ENCODE data around the gene SLC27A2. TPM values are rescaled to one million over a fixed set of nuclear protein-coding genes. Genes with fewer than 3 reads are reported as not detected.

The SLC27A2 gene
- polyA plus RNA-seq, 1 experiment: 0.22 TPM

- POLR2A ChIA-PET: no interaction called here
- DNase-seq (ENCODE audit: low read depth): no peak
- no peaks in the 10 kb centered on the region; the same call in 1 of the 2 replicates for H3K27me3 ChIP-seq (ENCODE audit: control insufficient read depth, insufficient read depth, low read length)
- CTCF ChIA-PET: no interaction called here
- H3K4me3 ChIP-seq (ENCODE audit: low read depth, low read length): no peak overlapping the region
- TF ChIP-seq, protein P1, sequence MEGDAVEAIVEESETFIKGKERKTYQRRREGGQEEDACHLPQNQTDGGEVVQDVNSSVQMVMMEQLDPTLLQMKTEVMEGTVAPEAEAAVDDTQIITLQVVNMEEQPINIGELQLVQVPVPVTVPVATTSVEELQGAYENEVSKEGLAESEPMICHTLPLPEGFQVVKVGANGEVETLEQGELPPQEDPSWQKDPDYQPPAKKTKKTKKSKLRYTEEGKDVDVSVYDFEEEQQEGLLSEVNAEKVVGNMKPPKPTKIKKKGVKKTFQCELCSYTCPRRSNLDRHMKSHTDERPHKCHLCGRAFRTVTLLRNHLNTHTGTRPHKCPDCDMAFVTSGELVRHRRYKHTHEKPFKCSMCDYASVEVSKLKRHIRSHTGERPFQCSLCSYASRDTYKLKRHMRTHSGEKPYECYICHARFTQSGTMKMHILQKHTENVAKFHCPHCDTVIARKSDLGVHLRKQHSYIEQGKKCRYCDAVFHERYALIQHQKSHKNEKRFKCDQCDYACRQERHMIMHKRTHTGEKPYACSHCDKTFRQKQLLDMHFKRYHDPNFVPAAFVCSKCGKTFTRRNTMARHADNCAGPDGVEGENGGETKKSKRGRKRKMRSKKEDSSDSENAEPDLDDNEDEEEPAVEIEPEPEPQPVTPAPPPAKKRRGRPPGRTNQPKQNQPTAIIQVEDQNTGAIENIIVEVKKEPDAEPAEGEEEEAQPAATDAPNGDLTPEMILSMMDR (IDR thresholded peaks at IDR 0.05; ENCODE audit: insufficient read depth, low read depth, low read length): no peak
- H3K36me3 ChIP-seq (ENCODE audit: control insufficient read depth, insufficient read depth, low read length): no peaks in the 10 kb centered on the region
These were observed 36.7 kb downstream of the SLC27A2 start for GRCh38 chr15:50218691-50219090.

DNA sequence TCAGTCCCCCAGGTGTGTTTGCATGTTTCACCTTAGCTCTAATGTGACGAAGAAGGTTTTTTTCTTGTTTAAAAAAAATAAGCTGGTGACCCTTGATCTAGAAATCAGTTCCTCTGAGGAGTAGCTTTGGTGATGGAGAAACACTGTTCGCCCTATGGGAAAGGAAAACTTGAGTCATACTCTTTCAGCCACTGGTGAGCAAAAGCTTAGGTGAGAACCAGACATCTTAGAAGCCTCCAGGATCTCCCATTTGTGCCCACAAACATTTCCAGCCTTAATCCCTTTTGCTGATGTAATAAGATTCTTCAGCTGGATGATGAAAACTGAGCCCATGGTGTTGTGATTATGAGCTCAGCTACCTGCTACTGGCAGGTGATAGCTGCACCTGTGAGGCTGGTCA lies 37.8 kb downstream of the SLC27A2 start:
- CTCF ChIA-PET: interaction anchor here (1.6 kb wide), 1 partner anchor 96 kb away, joined by 7 read pairs; no protein-coding TSS in a partner anchor
- POLR2A ChIA-PET: no interaction called here

GRCh38 chr15:50222181-50222580 lies 40.2 kb downstream of the SLC27A2 start:
- TF ChIP-seq, protein P1 (IDR thresholded peaks at IDR 0.05; ENCODE audit: insufficient read depth, low read depth, low read length): no peak
- H3K27me3 ChIP-seq (ENCODE audit: control insufficient read depth, insufficient read depth, low read length): no peaks in the 10 kb centered on the region; the same call in 1 of the 2 replicates
- no peaks in the 10 kb centered on the region for H3K36me3 ChIP-seq (ENCODE audit: control insufficient read depth, insufficient read depth, low read length)
- DNase-seq (ENCODE audit: low read depth): no peak
- H3K4me3 ChIP-seq (ENCODE audit: low read depth, low read length): no peak overlapping the region
- CTCF ChIA-PET: no interaction called here
- POLR2A ChIA-PET: no interaction called here

More for the DNA sequence above, 37.8 kb downstream of the SLC27A2 start:
- TF ChIP-seq, protein P1 (IDR thresholded peaks at IDR 0.05; ENCODE audit: insufficient read depth, low read depth, low read length): no peak
- Histone ChIP-seq H3K27me3 (ENCODE audit: control insufficient read depth, insufficient read depth, low read length) (no peaks in the 10 kb centered on the region; the same call in 1 of the 2 replicates), H3K4me3 (ENCODE audit: low read depth, low read length) (no peak overlapping the region), H3K36me3 (ENCODE audit: control insufficient read depth, insufficient read depth, low read length) (no peaks in the 10 kb centered on the region)
- no peak for DNase-seq (ENCODE audit: low read depth)

DNA sequence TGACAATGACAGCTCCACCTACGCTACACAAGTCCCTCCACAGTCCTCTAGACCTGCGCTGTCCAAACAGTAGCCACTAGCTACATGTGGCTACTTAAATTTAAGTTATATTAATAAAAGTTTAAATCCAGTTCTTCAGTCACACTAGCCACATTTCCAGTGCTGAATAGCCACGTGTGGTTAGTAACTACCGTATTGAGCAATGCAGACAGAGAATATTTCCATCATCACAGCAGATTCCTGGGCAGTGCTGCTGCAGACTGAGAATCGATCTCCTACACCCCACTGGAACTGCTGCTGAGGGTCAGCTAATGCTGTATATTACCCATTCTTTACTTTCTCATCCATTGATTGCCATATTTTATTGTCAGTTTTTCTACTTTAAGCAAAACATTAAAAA lies 42.6 kb downstream of the SLC27A2 start:
- TF ChIP-seq, protein P1 (IDR thresholded peaks at IDR 0.05; ENCODE audit: insufficient read depth, low read depth, low read length): no peak
- no peak overlapping the region for H3K4me3 ChIP-seq (ENCODE audit: low read depth, low read length)
- no peak for DNase-seq (ENCODE audit: low read depth)
- H3K27me3 ChIP-seq (ENCODE audit: control insufficient read depth, insufficient read depth, low read length): no peaks in the 10 kb centered on the region
- POLR2A ChIA-PET: no interaction called here
- H3K36me3 ChIP-seq (ENCODE audit: control insufficient read depth, insufficient read depth, low read length): no peaks in the 10 kb centered on the region
- CTCF ChIA-PET: interaction anchor here (0.8 kb wide), 1 partner anchor 12 kb away, joined by 3 read pairs; no protein-coding TSS in a partner anchor

DNA sequence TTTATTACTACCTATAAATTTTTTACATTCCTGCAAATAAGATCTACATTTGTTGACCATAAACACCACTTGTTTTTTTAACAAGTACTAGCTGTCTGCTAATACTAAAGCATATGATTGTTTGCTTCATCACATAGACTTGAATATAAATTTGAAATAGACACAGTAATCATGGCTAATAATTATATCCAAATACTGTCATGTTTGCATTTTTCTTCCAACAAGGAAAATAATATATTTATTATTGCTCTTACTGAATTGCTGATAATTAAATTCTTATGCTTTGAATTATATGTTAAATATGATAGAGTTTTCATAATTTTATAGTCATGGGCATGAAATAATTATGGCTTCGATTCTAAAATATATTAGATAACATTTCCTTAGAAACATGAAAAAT lies 43.1 kb downstream of the SLC27A2 start:
- POLR2A ChIA-PET: no interaction called here
- Histone ChIP-seq H3K4me3 (ENCODE audit: low read depth, low read length) (no peak overlapping the region), H3K27me3 (ENCODE audit: control insufficient read depth, insufficient read depth, low read length) (no peaks in the 10 kb centered on the region), H3K36me3 (ENCODE audit: control insufficient read depth, insufficient read depth, low read length) (no peaks in the 10 kb centered on the region)
- TF ChIP-seq, protein P1 (IDR thresholded peaks at IDR 0.05; ENCODE audit: insufficient read depth, low read depth, low read length): no peak
- DNase-seq (ENCODE audit: low read depth): no peak
- CTCF ChIA-PET: interaction anchor here (0.8 kb wide), 1 partner anchor 12 kb away, joined by 3 read pairs; no protein-coding TSS in a partner anchor

Measured in BJ (cell line).